Body of pancreas (tissue), 4 donors: ENCODE data around the gene PBX1. TPM values are rescaled to one million over a fixed set of nuclear protein-coding genes. Genes with fewer than 3 reads are reported as not detected.

Experiments
- ATAC-seq: fragments of 150-250 bp; one replicate; pipeline ENCODE4 v1.9.1; 2016
- DNase-seq, 4 donors: peaks; one replicate each; pipeline ENCODE4 v3.0.0-alpha.2; 2019
- H3K27ac ChIP-seq, 4 donors: fragments of 200-600 bp; sonication (generic); 1 replicate in 3 of 4; 2 replicates in 1 of 4; pipeline versions ENCODE4 v1.5.1 to v1.6.1; 2016 to 2019; ENCODE audit warnings: mild to moderate bottlenecking in 1 of 4, mixed read lengths in 1 of 4, moderate library complexity in 1 of 4
- H3K27me3 ChIP-seq, 2 donors: fragments of 200-600 bp; sonication (generic); one replicate each; pipeline ENCODE4 v1.6.0; 2016; ENCODE audit warnings: mild to moderate bottlenecking in 1 of 2
- H3K36me3 ChIP-seq, 2 donors: fragments of 200-600 bp; sonication (generic); replicated peaks in 1 of 2; 2 replicates each; pipeline ENCODE4 v1.5.1; 2016; ENCODE audit warnings: low read depth in 2 of 2; ENCODE audit not compliant: insufficient read depth in 1 of 2
- H3K4me1 ChIP-seq: fragments of 200-600 bp; sonication (generic); one replicate; pipeline ENCODE4 v1.6.0; 2016
- H3K4me3 ChIP-seq, 2 donors: fragments of 200-600 bp; sonication (generic); 1 replicate in 1 of 2; 2 replicates in 1 of 2; pipeline ENCODE4 v1.5.1; 2016 to 2019
- H3K9me3 ChIP-seq, 3 donors: fragments of 200-600 bp; sonication (generic); 1 replicate in 2 of 3; 2 replicates in 1 of 3; pipeline ENCODE4 v1.5.1; 2016
- POLR2A ChIP-seq, 3 donors: fragments of 450-650 bp; IDR thresholded peaks; one replicate each; pipeline ENCODE4 v1.6.1; 2016; ENCODE audit warnings: antibody characterized with exemption in 3 of 3, mild to moderate bottlenecking in 2 of 3
- WGBS, 2 donors: methylation state at CpG; one replicate each; pipeline ENCODE4 v1.1.5; 2017; 5-methylcytosine and 5-hydroxymethylcytosine counted together
- intact Hi-C: fragments of 100-400 bp; cut with DNase I; formaldehyde crosslinking; loops from one replicate; pipeline ENCODE4 v1.15.1; 2023
- total RNA-seq, 2 donors: library from RNA; depleted of rRNA; stranded (reverse); fragments of >200 nt; gene quantifications; one replicate each; pipeline ENCODE4 v1.1.0, GENCODE V29; 2016
- TF ChIP-seq, protein P1 (sequence below), 7 experiments: fragments of 450-650 bp in 4 of 7; fragments of 200-600 bp in 3 of 7; sonication (generic) in 3 of 7; IDR thresholded peaks; one replicate each; pipeline ENCODE4 v1.5.1; 2016 to 2019; ENCODE audit warnings: antibody characterized with exemption in 7 of 7

PBX1 gene
- total RNA-seq, 2 donors from 2014 or later: 83.1 to 111 TPM

DNA sequence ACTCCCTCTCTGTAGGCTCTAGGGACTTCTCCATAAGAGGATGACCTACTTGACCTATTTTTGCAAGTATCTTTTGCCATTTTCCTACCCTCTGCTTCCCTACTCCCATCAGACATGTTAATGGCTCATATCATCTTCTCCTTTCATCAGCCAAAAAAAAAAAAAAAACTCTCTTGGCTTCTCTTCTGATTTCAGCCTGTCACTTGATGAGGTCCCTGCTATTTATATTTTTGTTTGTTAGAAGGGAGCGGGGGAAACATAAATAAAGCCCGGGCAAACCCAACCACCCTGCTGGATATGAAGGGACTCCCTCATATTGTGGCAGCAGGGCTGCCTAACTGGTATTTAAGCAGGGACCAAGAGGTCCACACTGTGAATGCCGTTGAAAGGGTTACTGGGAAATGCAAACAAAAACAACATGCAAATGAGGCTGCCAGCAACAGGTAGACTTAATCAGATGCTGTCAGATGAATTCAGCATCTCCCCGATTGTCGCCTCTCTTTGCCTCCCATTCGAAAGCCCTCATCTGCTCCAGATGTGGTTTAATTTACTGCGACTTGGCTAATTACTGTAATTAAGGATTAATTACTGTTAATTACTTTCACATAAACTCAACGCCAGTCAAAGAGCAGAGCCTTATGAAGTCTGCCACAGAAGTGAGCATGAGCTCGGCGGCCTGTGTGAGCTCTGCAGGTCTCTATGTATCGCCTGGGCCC, 172.3 kb downstream of the PBX1 start:
- H3K4me1 ChIP-seq: peaks cover 11% of the 10 kb centered on the region
- no peak for DNase-seq
- ATAC-seq: no peak
- intact Hi-C loops: no loop called here
- no peaks in the 10 kb centered on the region for H3K36me3 ChIP-seq
- no peak overlapping the region for H3K4me3 ChIP-seq
- no peaks in the 10 kb centered on the region for H3K9me3 ChIP-seq
- no peak overlapping the region for H3K27ac ChIP-seq
- H3K27me3 ChIP-seq: no peaks in the 10 kb centered on the region
- 86 to 87% methylated on average over 11 of the region's 11 CpGs for WGBS, 2 donors
- TF ChIP-seq, protein P1, sequence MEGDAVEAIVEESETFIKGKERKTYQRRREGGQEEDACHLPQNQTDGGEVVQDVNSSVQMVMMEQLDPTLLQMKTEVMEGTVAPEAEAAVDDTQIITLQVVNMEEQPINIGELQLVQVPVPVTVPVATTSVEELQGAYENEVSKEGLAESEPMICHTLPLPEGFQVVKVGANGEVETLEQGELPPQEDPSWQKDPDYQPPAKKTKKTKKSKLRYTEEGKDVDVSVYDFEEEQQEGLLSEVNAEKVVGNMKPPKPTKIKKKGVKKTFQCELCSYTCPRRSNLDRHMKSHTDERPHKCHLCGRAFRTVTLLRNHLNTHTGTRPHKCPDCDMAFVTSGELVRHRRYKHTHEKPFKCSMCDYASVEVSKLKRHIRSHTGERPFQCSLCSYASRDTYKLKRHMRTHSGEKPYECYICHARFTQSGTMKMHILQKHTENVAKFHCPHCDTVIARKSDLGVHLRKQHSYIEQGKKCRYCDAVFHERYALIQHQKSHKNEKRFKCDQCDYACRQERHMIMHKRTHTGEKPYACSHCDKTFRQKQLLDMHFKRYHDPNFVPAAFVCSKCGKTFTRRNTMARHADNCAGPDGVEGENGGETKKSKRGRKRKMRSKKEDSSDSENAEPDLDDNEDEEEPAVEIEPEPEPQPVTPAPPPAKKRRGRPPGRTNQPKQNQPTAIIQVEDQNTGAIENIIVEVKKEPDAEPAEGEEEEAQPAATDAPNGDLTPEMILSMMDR (IDR thresholded peaks at IDR 0.05): no peak
- TF ChIP-seq POLR2A (IDR thresholded peaks at IDR 0.05): no peak

DNA sequence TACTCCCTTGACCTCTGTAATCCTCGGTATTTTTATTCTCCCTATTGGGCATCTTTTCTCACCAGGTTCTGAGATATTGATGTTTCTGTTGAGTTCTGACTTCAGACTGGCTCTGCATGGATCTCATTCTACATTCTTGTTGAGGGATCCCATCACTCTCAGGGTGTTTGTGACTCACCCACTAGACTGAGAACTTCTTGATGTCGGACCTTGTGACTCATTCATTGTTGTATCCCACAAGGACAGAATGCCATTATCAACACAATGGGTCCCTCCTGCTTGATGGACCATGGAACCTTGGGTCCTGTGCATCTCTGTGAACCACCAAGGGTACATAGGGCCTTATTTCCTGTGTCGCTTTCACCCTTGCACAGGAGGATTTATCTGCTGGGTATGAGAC, 174.1 kb downstream of the PBX1 start:
- Histone ChIP-seq H3K36me3 (no peaks in the 10 kb centered on the region), H3K27ac (no peak overlapping the region), H3K4me3 (no peak overlapping the region), H3K4me1 (peaks cover 6% of the 10 kb centered on the region), H3K9me3 (no peaks in the 10 kb centered on the region), H3K27me3 (no peaks in the 10 kb centered on the region)
- ATAC-seq (no peak), DNase-seq (no peak)
- 79 to 80% methylated on average over 3 of the region's 3 CpGs for WGBS, 2 donors
- no peak for TF ChIP-seq POLR2A (IDR thresholded peaks at IDR 0.05)
- TF ChIP-seq, protein P1 (IDR thresholded peaks at IDR 0.05): no peak
- intact Hi-C loops: no loop called here

DNA sequence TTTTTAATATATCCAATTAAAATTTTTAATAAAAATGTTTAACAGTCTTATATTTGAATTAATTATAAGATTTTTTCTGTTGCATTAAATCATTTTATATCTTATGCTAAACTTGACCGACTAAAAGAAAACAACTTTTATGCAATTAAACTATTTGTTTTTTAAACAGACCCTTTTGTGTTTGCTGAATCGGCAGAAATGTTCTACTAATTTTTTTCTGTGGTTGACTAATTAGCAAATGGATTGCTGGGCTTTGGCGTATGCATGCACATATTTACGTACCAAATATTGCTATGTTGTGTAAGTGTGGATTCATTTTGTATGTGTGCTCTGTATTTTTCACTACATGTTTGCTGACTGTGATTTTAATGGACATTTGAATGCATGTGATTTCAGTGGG, 174.8 kb downstream of the PBX1 start:
- Histone ChIP-seq H3K4me3 (no peak overlapping the region), H3K4me1 (peaks cover 13% of the 10 kb centered on the region), H3K9me3 (no peaks in the 10 kb centered on the region), H3K36me3 (no peaks in the 10 kb centered on the region), H3K27ac (no peak overlapping the region), H3K27me3 (no peaks in the 10 kb centered on the region)
- ATAC-seq (no peak), DNase-seq (no peak)
- intact Hi-C loops: no loop called here
- 90 to 94% methylated on average over 4 of the region's 4 CpGs for WGBS, 2 donors
- TF ChIP-seq, protein P1 (IDR thresholded peaks at IDR 0.05): no peak
- no peak for TF ChIP-seq POLR2A (IDR thresholded peaks at IDR 0.05)

DNA sequence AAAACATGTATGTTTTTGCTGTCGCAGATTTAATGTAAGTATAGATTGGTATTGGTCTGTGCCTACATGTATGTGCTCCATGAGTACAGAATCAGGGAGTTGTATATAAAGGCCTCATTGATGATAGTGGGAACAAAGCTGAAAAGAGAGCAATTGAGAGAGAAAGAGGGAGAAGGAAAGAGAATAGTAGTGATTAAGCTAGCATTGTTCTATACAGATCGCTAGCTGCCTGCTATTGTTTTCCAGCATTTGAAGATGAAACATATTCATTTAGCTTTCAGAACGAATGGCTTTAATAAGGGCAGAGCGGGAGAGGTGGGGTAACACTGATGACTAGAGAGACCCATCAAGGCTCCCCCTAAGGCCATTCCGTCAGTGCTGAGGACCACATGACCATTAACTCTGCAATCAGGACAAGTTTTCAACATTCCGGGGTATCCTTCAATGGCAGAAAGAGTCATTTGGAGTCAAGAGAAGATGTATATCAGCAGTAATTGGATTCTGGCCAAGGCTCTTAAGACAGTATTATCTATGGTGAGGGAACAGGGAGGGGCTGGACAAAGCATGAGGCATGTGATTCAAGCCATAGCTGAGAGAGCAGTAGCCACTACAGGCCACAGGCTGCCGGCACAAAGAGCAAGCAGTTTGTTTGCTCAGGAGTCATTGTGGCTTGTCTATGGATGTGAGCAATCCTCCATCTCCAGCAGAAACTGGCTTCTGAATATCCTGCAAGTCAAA, 176.5 kb downstream of the PBX1 start:
- intact Hi-C loops: no loop called here

More for the DNA sequence above, 176.5 kb downstream of the PBX1 start:
- Histone ChIP-seq H3K4me1 (peaks cover 19% of the 10 kb centered on the region), H3K36me3 (no peaks in the 10 kb centered on the region), H3K27me3 (no peaks in the 10 kb centered on the region), H3K9me3 (no peaks in the 10 kb centered on the region), H3K27ac (no peak overlapping the region), H3K4me3 (no peak overlapping the region)
- DNase-seq: no peak
- no peak for ATAC-seq
- TF ChIP-seq, protein P1 (IDR thresholded peaks at IDR 0.05): no peak
- TF ChIP-seq POLR2A (IDR thresholded peaks at IDR 0.05): no peak
- 84 to 90% methylated on average over 7 of the region's 7 CpGs for WGBS, 2 donors
